H1 (cell line): Measurements from ENCODE around the gene PRDM15.

Experiments used
- CTCF ChIP-seq, 3 experiments: IDR thresholded peaks; 1 replicate in 2 of 3; 2 replicates in 1 of 3; pipeline versions ENCODE4 v1.5.1 to v1.6.1; 2011; ENCODE audit warnings: low read length in 3 of 3, mild to moderate bottlenecking in 3 of 3, inconsistent platforms in 2 of 3, low read depth in 1 of 3, moderate library complexity in 1 of 3; ENCODE audit not compliant: insufficient read depth in 1 of 3; ENCODE audit errors: control extremely low read depth in 1 of 3
- POLR2A ChIP-seq, 2 experiments: IDR thresholded peaks; 1 replicate in 1 of 2; 2 replicates in 1 of 2; pipeline ENCODE4 v1.6.1; 2011; ENCODE audit warnings: low read depth in 2 of 2, low read length in 2 of 2, mild to moderate bottlenecking in 2 of 2; ENCODE audit errors: control extremely low read depth in 1 of 2

GRCh38 chr21:41854426-41854995 is 24.6 kb downstream of the PRDM15 start:
- TF ChIP-seq POLR2A (IDR thresholded peaks at IDR 0.05; ENCODE audit: control extremely low read depth in 1 of 2, low read depth in 2 of 2, low read length in 2 of 2) (no peak), CTCF (IDR thresholded peaks at IDR 0.05; ENCODE audit: control extremely low read depth in 1 of 3, insufficient read depth in 1 of 3, low read depth in 1 of 3, low read length in 3 of 3) (no peak)
